ENCODE data around the gene DSCAM.
"Not testable (repeated sequence)": the region's sequence is repeated elsewhere in the genome, so short reads cannot be mapped to it uniquely, and the experiment has no call there.

DSCAM gene

DNA sequence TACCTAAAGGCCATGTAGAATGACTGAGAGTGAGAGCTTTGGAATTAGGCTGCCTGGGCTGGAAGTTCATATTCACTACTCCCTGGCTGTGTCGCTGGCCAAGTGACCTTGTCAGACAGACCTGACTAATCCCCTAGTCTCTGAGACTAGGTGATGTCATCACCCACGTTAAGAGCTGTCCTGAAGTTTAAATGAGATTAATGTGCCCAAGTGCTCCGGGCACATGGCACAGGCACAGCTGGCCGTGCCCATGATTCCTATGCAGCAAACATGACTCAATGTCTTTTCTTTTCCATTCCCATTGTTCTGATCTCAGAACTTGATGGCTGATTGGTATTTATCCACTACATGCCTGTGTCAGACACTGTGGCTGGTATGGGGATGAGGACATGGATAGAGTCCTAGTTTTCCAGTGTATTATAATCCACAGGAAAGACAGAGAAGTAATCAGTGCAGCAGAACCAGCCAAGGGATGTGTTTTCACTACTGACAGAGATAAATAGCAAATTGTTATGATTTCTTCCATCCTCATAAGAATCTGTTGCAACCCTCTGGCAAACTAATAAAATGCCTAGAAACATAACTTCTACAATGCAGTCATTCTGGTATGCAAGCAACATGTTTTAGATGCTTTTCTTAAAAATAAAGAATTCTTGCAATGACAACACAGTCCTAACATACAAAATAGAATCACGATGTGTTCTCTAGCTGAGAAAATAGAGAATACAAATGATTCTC is 798.8 kb downstream of the DSCAM start:
- TF ChIP-seq, protein P1, sequence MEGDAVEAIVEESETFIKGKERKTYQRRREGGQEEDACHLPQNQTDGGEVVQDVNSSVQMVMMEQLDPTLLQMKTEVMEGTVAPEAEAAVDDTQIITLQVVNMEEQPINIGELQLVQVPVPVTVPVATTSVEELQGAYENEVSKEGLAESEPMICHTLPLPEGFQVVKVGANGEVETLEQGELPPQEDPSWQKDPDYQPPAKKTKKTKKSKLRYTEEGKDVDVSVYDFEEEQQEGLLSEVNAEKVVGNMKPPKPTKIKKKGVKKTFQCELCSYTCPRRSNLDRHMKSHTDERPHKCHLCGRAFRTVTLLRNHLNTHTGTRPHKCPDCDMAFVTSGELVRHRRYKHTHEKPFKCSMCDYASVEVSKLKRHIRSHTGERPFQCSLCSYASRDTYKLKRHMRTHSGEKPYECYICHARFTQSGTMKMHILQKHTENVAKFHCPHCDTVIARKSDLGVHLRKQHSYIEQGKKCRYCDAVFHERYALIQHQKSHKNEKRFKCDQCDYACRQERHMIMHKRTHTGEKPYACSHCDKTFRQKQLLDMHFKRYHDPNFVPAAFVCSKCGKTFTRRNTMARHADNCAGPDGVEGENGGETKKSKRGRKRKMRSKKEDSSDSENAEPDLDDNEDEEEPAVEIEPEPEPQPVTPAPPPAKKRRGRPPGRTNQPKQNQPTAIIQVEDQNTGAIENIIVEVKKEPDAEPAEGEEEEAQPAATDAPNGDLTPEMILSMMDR (IDR thresholded peaks at IDR 0.05; ENCODE audit: low read depth, low read length), result no peak
- H3K4me3 ChIP-seq (ENCODE audit: low read depth, low read length), result no peak overlapping the region

DNA sequence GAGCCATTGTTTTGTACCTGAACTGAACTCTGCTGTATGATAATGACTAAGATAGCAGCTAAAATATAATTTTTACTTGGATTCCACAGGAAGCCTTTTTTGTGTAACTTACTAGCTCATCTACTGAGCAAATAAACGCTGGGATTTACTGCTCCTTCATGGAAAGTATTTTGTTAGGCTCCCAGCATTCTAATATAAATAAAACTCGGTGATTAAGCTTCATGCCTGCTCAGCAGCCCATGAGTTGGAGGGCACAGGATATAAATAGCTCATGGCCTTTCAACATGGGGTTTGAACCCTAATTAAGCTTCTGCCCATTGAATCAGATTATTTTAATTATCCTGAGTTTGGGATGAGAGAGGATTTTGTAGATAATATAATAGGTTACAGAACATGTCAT is 799.7 kb downstream of the DSCAM start:
- H3K4me3 ChIP-seq (ENCODE audit: low read depth, low read length), result no peak overlapping the region
- TF ChIP-seq, protein P1 (IDR thresholded peaks at IDR 0.05; ENCODE audit: low read depth, low read length), result no peak

DNA sequence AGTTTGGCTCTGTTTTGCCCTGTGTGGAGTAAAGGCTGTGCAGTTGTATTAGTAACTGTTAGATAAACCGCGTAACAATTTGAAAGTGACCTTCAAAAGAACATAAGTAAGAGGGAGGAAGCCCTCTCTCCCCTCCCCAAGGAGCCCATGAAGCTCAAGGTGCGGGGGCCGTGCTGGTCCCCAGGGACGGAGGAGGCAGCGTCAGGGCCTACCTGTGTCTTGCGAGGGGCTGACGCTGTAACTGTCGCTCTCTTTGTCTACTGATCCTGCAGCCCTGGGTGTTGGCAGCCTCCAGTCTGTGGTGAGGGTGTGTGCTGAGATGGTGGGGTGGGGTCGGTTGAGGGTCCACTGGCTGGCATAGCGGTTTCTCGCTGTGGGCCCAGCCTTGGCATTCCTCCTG is 803.1 kb downstream of the DSCAM start:
- no peak overlapping the region for H3K4me3 ChIP-seq (ENCODE audit: low read depth, low read length)
- TF ChIP-seq, protein P1 (IDR thresholded peaks at IDR 0.05; ENCODE audit: low read depth, low read length), result no peak

DNA sequence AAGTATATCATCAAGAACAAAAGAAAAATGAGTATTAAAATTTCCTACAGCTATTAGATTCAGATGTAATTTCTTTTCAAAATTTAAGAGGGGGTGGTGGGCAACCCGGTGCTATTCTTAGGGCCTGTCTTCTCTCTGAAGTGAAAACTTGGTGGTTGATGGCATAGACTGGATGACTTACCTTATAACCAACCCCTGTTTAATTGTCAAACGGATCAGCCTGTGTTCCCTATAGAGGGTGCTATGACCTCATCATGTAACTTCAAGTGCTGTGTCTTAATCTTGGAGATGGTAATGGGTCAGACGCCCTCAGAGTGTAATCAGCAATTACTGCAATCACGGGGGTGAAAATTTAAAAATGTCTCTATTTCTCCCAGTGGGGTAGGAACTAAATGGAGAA is 803.5 kb downstream of the DSCAM start:
- no peak overlapping the region for H3K4me3 ChIP-seq (ENCODE audit: low read depth, low read length)
- TF ChIP-seq, protein P1 (IDR thresholded peaks at IDR 0.05; ENCODE audit: low read depth, low read length), result no peak

DNA sequence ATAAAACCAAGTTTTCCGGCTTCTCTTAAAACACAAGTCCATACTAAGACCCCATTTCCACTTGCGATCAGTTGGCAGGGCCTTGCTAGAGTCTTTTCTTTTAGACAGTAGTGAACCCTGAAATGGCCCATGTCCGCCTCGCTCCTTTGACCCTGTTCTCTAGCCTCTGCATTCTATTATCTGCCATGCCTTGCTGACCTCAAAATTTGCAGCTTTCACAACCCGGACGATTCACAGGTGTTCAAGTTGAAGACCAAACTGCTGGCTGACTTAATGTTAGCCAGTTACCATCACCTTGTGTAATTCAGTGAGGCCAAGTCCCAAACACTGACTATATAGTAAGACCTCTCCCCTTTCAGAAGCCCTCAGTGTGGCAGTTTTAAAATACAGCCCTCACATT is 805.5 kb downstream of the DSCAM start:
- TF ChIP-seq, protein P1 (IDR thresholded peaks at IDR 0.05; ENCODE audit: low read depth, low read length), result no peak

DNA sequence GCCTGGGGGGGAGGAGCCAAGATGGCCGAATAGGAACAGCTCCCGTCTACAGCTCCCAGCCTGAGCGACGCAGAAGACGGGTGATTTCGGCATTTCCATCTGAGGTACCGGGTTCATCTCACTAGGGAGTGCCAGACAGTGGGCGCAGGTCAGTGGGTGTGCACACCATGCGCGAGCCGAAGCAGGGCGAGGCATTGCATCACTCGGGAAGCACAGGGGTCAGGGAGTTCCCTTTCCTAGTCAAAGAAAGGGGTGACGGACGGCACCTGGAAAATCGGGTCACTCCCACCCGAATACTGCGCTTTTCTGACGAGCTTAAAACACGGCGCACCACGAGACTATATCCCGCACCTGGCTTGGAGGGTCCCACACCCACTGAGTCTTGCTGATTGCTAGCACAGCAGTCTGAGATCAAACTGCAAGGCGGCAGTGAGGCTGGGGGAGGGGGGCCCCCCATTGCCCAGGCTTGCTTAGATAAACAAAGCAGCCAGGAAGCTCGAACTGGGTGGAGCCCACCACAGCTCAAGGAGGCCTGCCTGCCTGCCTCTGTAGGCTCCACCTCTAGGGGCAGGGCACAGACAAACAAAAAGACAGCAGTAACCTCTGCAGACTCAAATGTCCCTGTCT is 813.7 kb downstream of the DSCAM start:
- not testable (repeated sequence) for H3K4me3 ChIP-seq (ENCODE audit: low read depth, low read length)

More for the DNA sequence above, 805.5 kb downstream of the DSCAM start:
- no peak overlapping the region for H3K4me3 ChIP-seq (ENCODE audit: low read depth, low read length)

DNA sequence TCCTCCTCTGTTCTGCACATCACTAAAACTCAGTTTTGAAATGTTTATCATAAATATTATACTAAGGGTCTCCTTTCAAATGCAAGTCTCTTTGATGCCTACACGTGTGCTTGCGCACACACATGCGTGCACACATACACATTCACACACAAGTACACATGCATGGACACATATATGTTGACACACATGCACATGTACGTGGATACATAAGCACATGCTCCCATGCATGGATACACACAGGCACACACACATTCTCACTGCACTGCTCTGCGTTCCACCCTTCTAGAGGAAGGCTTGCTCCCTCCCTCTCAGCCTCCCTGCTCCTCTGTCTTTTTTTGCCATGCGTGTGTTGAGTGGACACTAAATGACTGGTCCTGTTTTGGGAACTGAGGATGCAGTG is 817.1 kb downstream of the DSCAM start:
- TF ChIP-seq, protein P1 (IDR thresholded peaks at IDR 0.05; ENCODE audit: low read depth, low read length), result no peak
- no peak overlapping the region for H3K4me3 ChIP-seq (ENCODE audit: low read depth, low read length)

DNA sequence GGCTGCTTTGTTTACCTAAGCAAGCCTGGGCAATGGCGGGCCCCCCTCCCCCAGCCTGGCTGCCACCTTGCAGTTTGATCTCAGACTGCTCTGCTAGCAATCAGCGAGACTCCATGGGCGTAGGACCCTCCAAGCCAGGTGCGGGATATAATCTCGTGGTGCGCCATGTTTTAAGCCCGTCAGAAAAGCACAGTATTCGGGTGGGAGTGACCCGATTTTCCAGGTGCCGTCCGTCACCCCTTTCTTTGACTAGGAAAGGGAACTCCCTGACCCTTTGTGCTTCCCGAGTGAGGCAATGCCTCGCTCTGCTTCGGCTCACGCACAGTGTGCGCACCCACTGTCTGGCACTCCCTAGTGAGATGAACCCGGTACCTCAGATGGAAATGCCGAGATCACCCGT is 818.6 kb downstream of the DSCAM start:
- H3K4me3 ChIP-seq (ENCODE audit: low read depth, low read length), result not testable (repeated sequence)

All from WI38 (cell line).